ENCODE results near the gene TMPRSS6. TPM values are rescaled to one million over a fixed set of nuclear protein-coding genes. Genes with fewer than 3 reads are reported as not detected.

TMPRSS6 gene
- total and polyA plus RNA-seq, 2 donors from 2014 or later: 1.4 TPM; not detected in 1

DNA sequence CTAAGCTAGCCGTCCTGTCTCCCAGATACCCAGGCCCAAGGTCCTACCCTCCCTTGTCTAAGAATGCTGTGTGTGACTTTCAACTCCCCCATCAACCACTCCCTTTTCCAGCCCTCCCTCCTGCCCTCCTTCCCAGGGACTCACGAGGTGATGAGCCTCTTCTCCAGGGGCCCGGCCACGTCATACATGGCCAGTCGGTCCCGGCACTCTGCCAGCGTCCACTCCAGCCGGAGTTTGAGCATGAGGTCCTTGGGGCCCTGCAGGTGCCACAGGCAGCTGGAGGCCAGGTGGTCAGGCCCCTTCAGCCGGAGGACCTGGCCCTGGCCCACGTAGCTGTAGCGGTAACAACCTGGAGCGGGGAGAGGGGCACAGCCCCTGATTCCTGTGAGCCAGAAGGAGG lies 20.1 kb downstream of the TMPRSS6 start:
- Histone ChIP-seq H3K9ac (ENCODE audit: low read length in 3 of 3) (no peak overlapping the region), H3K27me3 (ENCODE audit: control insufficient read depth, insufficient read depth, low read length) (no peaks in the 10 kb centered on the region), H3K36me3 (ENCODE audit: control insufficient read depth in 2 of 3, insufficient read depth in 3 of 3, low read length in 3 of 3) (no peaks in the 10 kb centered on the region), H3K4me3 (ENCODE audit: low read length in 3 of 3) (no peak overlapping the region), H3K4me1 (ENCODE audit: control insufficient read depth in 2 of 3, insufficient read depth in 2 of 3, low read depth in 1 of 3, low read length in 3 of 3) (no peaks in the 10 kb centered on the region), H3K9me3 (ENCODE audit: control insufficient read depth in 2 of 3, insufficient read depth in 1 of 3, low read length in 3 of 3) (no peaks in the 10 kb centered on the region), H3K27ac (ENCODE audit: low read depth in 2 of 2, low read length in 2 of 2) (no peak overlapping the region)
- DNase-seq (peak in 1 of 5 donors; percentile 37), FAIRE-seq (no peak)
- TF ChIP-seq CTCF (IDR thresholded peaks at IDR 0.05; ENCODE audit: borderline replicate concordance, extremely low read depth, insufficient read depth): no peak
- intact Hi-C loops (cut with DNase I): loop anchor here (10.0 kb wide), 1 partner anchor 115 kb away; no protein-coding TSS in a partner anchor

GRCh38 chr22:37088750-37089408 lies 20.6 kb downstream of the TMPRSS6 start:
- intact Hi-C loops (cut with DNase I): loop anchor here (10.0 kb wide), 1 partner anchor 116 kb away; no protein-coding TSS in a partner anchor
- H3K27me3 ChIP-seq (ENCODE audit: control insufficient read depth, insufficient read depth, low read length): no peaks in the 10 kb centered on the region

GRCh38 chr22:37088108-37088605 lies 21.4 kb downstream of the TMPRSS6 start:
- H3K27ac ChIP-seq (ENCODE audit: low read depth in 2 of 2, low read length in 2 of 2): no peak overlapping the region
- intact Hi-C loops (cut with DNase I): loop anchor here (10.0 kb wide), 1 partner anchor 117 kb away; no protein-coding TSS in a partner anchor
- H3K27me3 ChIP-seq (ENCODE audit: control insufficient read depth, insufficient read depth, low read length): no peaks in the 10 kb centered on the region
- TF ChIP-seq CTCF (IDR thresholded peaks at IDR 0.05; ENCODE audit: borderline replicate concordance, extremely low read depth, insufficient read depth): no peak
- no peaks in the 10 kb centered on the region for H3K9me3 ChIP-seq (ENCODE audit: control insufficient read depth in 2 of 3, insufficient read depth in 1 of 3, low read length in 3 of 3)
- no peak overlapping the region for H3K9ac ChIP-seq (ENCODE audit: low read length in 3 of 3)
- H3K36me3 ChIP-seq (ENCODE audit: control insufficient read depth in 2 of 3, insufficient read depth in 3 of 3, low read length in 3 of 3): no peaks in the 10 kb centered on the region
- H3K4me3 ChIP-seq (ENCODE audit: low read length in 3 of 3): no peak overlapping the region
- DNase-seq (no peak), FAIRE-seq (no peak)
- no peaks in the 10 kb centered on the region for H3K4me1 ChIP-seq (ENCODE audit: control insufficient read depth in 2 of 3, insufficient read depth in 2 of 3, low read depth in 1 of 3, low read length in 3 of 3)

More at GRCh38 chr22:37088750-37089408, 20.6 kb downstream of the TMPRSS6 start:
- Histone ChIP-seq H3K4me1 (ENCODE audit: control insufficient read depth in 2 of 3, insufficient read depth in 2 of 3, low read depth in 1 of 3, low read length in 3 of 3) (no peaks in the 10 kb centered on the region), H3K4me3 (ENCODE audit: low read length in 3 of 3) (no peak overlapping the region), H3K36me3 (ENCODE audit: control insufficient read depth in 2 of 3, insufficient read depth in 3 of 3, low read length in 3 of 3) (no peaks in the 10 kb centered on the region), H3K9ac (ENCODE audit: low read length in 3 of 3) (no peak overlapping the region), H3K9me3 (ENCODE audit: control insufficient read depth in 2 of 3, insufficient read depth in 1 of 3, low read length in 3 of 3) (no peaks in the 10 kb centered on the region), H3K27ac (ENCODE audit: low read depth in 2 of 2, low read length in 2 of 2) (no peak overlapping the region)
- no peak for FAIRE-seq
- no peak for DNase-seq
- TF ChIP-seq CTCF (IDR thresholded peaks at IDR 0.05; ENCODE audit: borderline replicate concordance, extremely low read depth, insufficient read depth): no peak

Measured in kidney (tissue), 14 donors.